C4-2B (cell line): Measurements from ENCODE around the gene ARRDC1.

Source experiments
- H3K27ac ChIP-seq: fragments of 450-650 bp; 2 replicates; pipeline ENCODE4 v1.5.1; 2017
- CTCF ChIP-seq: fragments of 450-650 bp; conservative IDR thresholded peaks from 2 replicates; pipeline ENCODE4 v1.5.1; 2017; ENCODE audit warnings: mild to moderate bottlenecking
- ZFX ChIP-seq: fragments of 450-650 bp; IDR thresholded peaks from 2 replicates; pipeline ENCODE4 v1.6.1; 2017

ARRDC1 gene

DNA sequence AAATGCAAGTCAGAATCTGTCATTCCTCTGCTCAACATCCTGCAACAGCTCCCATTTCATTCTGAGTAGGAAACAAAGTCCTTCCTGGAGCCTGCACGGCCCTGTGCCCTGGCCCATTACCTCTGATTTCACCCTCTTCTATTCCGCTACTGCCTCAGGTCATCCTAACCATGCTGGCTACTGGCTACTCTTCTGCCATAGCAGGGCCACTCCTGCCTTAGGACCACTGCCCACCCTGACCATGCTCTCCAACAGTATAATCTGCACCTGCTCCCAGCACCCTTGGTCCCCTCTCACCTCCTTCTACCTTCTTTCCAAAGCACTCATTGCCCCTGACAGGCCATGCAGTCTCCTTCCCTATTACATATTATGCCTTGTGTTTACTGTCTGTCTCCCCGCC is 34.9 kb upstream of the ARRDC1 start:
- TF ChIP-seq ZFX: no peak
- no peak for TF ChIP-seq CTCF
- no peak overlapping the region for H3K27ac ChIP-seq

GRCh38 chr9:137574192-137574591 is 31.3 kb upstream of the ARRDC1 start:
- H3K27ac ChIP-seq: no peak overlapping the region
- TF ChIP-seq CTCF (no peak), ZFX (no peak)

- TF ChIP-seq CTCF (no peak), ZFX (no peak)
- H3K27ac ChIP-seq: no peak overlapping the region
Measured at GRCh38 chr9:137575364-137575715, 30.1 kb upstream of the ARRDC1 start.

DNA sequence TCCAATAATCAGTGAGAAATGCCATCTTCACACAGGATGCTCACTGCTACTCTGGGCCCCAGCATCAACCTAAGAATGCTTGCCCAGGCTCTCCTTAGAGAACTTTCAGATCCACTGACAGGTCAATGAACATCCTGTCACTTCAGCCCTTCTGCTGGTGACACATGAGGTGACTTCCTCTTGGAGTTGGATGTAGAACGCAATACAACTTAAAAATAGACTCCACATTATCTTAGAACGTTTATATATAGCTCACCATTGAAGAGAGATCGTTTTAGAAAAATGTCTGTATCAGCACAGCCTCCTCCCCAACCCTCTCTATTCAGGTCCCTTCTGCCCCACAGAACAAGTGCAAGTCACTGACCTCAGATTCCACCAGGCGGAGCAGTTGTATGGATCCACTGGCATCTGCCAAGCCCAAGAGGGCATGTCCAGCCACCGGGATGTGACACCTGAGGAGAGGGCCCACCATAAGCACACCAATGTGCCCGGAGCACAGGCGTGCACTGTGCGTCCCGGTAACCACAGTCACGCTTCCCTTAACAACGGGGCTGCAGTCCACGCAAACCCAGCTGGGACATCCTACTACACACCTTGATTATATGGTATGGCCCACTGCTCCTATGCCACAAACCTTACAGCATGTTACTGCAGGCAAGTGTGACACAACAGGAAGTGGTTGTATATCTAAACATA is 29.6 kb upstream of the ARRDC1 start:
- TF ChIP-seq ZFX (no peak), CTCF (no peak)

GRCh38 chr9:137578518-137579258 is 26.8 kb upstream of the ARRDC1 start, which contains the start of gene DPH7:
Gene DPH7 (minus strand): TSS chr9:137578925. CDS start chr9:137578777, 148 bp downstream.
- TF ChIP-seq CTCF (peak; percentile 99), ZFX (peak; percentile 96)
- peak within 1 kb of the TSS; percentile 87 for H3K27ac ChIP-seq

More for the DNA sequence above, 29.6 kb upstream of the ARRDC1 start:
- no peak overlapping the region for H3K27ac ChIP-seq

- TF ChIP-seq ZFX (no peak), CTCF (peak; percentile 33; the same call in 1 of the 2 replicates)
- peak overlapping the region; percentile 87 for H3K27ac ChIP-seq
Measured at GRCh38 chr9:137579259-137579604, 26.3 kb upstream of the ARRDC1 start.

GRCh38 chr9:137580209-137580953 is 25.1 kb upstream of the ARRDC1 start:
- no peak overlapping the region for H3K27ac ChIP-seq
- TF ChIP-seq ZFX: no peak
- TF ChIP-seq CTCF: no peak
